ENCODE data around the gene NR3C2. TPM values are rescaled to one million over a fixed set of nuclear protein-coding genes. Genes with fewer than 3 reads are reported as not detected.
"Not testable (repeated sequence)": the region's sequence is repeated elsewhere in the genome, so short reads cannot be mapped to it uniquely, and the experiment has no call there.

Gene NR3C2
- total and polyA plus RNA-seq, 10 of the 15 experiments (the other 5 are each of a cell fraction or from before 2014, with no cell fraction given): 0.05 to 0.11 (median 0.08) TPM; not detected in 4

DNA sequence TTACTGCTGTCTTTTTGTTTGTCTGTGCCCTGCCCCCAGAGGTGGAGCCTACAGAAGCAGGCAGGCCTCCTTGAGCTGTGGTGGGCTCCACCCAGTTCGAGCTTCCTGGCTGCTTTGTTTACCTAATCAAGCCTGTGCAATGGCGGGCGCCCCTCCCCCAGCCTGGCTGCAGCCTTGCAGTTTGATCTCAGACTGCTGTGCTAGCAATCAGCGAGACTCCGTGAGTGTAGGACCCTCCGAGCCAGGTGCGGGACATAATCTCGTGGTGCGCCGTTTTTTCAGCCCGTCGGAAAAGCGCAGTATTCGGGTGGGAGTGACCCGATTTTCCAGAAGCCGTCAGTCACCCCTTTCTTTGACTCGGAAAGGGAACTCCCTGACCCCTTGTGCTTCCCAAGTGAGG, 118.9 kb downstream of the NR3C2 start:
- WGBS (ENCODE audit: insufficient coverage, insufficient replicate concordance, low lambda C conversion rate, missing lambda C conversion rate): 55% methylated on average over 16 of the region's 17 CpGs
- H3K79me2 ChIP-seq (ENCODE audit: control insufficient read depth, insufficient read depth, low read length); ATAC-seq; DNase-seq (ENCODE audit: low read depth, low spot score); H3K27me3 ChIP-seq (replicated peaks in 1 of 2; ENCODE audit: control insufficient read depth in 2 of 2, insufficient read depth in 2 of 2, low read length in 1 of 2); H3K9ac ChIP-seq (ENCODE audit: control insufficient read depth, insufficient read depth, low read length); H3K27ac ChIP-seq (ENCODE audit: control insufficient read depth, insufficient read depth); H4K20me1 ChIP-seq (ENCODE audit: control insufficient read depth, insufficient read depth); H3K4me2 ChIP-seq (ENCODE audit: control insufficient read depth, insufficient read depth); POLR2A ChIA-PET; RAD21 ChIA-PET (ENCODE audit: unreplicated experiment); H3K4me1 ChIP-seq (ENCODE audit: control insufficient read depth, insufficient read depth, low read length); in situ Hi-C loops (cut with MboI); H2AFZ ChIP-seq (ENCODE audit: control insufficient read depth, low read depth, low read length); BruUV-seq (replicated peaks); CTCF ChIA-PET; SMC1A ChIA-PET (ENCODE audit: uncharacterized antibody, unreplicated experiment); H3K36me3 ChIP-seq (ENCODE audit: control insufficient read depth in 2 of 2, insufficient read depth in 2 of 2, low read length in 1 of 2); H3K9me3 ChIP-seq (replicated peaks; ENCODE audit: control insufficient read depth, insufficient read depth, low read length); intact Hi-C loops (cut with micrococcal nuclease; ENCODE audit: unreplicated experiment); H3K4me3 ChIP-seq; FAIRE-seq: not testable (repeated sequence)

DNA sequence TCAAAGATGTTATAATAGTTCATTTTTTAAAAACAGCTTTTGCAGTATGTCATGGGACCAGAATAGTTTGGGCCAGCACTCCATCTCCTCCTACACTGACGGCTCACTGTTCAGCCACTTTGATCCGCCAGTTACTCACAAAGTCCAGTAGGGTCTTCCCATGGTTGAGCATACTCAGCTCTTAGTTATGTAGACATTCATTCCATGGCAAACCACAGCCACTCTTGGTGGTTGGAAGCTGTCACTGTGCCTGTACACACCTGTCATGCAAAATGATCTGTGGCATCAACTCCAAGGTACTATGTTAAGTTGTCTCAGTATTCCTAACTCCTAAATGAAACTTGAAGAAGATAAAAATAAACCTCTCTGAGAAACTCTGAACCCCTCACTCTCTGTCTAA, 127.2 kb downstream of the NR3C2 start:
- ChIA-PET POLR2A (no interaction called here), CTCF (no interaction called here), RAD21 (ENCODE audit: unreplicated experiment) (no interaction called here), SMC1A (ENCODE audit: uncharacterized antibody, unreplicated experiment) (no interaction called here)
- no peak overlapping the region for H3K9ac ChIP-seq (ENCODE audit: control insufficient read depth, insufficient read depth, low read length)
- intact Hi-C loops (cut with micrococcal nuclease; ENCODE audit: unreplicated experiment) (no loop called here), in situ Hi-C loops (cut with MboI) (no loop called here)
- H3K4me2 ChIP-seq (ENCODE audit: control insufficient read depth, insufficient read depth): no peak overlapping the region
- H3K36me3 ChIP-seq (ENCODE audit: control insufficient read depth in 2 of 2, insufficient read depth in 2 of 2, low read length in 1 of 2): no peaks in the 10 kb centered on the region
- H3K27ac ChIP-seq (ENCODE audit: control insufficient read depth, insufficient read depth): no peak overlapping the region
- no TSS peak for BruUV-seq (replicated peaks)
- no peaks in the 10 kb centered on the region for H3K27me3 ChIP-seq (replicated peaks in 1 of 2; ENCODE audit: control insufficient read depth in 2 of 2, insufficient read depth in 2 of 2, low read length in 1 of 2)
- ATAC-seq (no peak), FAIRE-seq (no peak), DNase-seq (ENCODE audit: low read depth, low spot score) (no peak)
- WGBS (ENCODE audit: insufficient coverage, insufficient replicate concordance, low lambda C conversion rate, missing lambda C conversion rate): 22% methylated on average over 2 of the region's 2 CpGs
- H3K9me3 ChIP-seq (replicated peaks; ENCODE audit: control insufficient read depth, insufficient read depth, low read length): no peaks in the 10 kb centered on the region
- H4K20me1 ChIP-seq (ENCODE audit: control insufficient read depth, insufficient read depth): no peaks in the 10 kb centered on the region
- H3K4me3 ChIP-seq: no peak overlapping the region
- H3K79me2 ChIP-seq (ENCODE audit: control insufficient read depth, insufficient read depth, low read length): no peaks in the 10 kb centered on the region
- H3K4me1 ChIP-seq (ENCODE audit: control insufficient read depth, insufficient read depth, low read length): no peaks in the 10 kb centered on the region
- no peak overlapping the region for H2AFZ ChIP-seq (ENCODE audit: control insufficient read depth, low read depth, low read length)
- no peak for TF ChIP-seq ZSCAN29 (IDR thresholded peaks at IDR 0.05)
- TF ChIP-seq, protein P1, sequence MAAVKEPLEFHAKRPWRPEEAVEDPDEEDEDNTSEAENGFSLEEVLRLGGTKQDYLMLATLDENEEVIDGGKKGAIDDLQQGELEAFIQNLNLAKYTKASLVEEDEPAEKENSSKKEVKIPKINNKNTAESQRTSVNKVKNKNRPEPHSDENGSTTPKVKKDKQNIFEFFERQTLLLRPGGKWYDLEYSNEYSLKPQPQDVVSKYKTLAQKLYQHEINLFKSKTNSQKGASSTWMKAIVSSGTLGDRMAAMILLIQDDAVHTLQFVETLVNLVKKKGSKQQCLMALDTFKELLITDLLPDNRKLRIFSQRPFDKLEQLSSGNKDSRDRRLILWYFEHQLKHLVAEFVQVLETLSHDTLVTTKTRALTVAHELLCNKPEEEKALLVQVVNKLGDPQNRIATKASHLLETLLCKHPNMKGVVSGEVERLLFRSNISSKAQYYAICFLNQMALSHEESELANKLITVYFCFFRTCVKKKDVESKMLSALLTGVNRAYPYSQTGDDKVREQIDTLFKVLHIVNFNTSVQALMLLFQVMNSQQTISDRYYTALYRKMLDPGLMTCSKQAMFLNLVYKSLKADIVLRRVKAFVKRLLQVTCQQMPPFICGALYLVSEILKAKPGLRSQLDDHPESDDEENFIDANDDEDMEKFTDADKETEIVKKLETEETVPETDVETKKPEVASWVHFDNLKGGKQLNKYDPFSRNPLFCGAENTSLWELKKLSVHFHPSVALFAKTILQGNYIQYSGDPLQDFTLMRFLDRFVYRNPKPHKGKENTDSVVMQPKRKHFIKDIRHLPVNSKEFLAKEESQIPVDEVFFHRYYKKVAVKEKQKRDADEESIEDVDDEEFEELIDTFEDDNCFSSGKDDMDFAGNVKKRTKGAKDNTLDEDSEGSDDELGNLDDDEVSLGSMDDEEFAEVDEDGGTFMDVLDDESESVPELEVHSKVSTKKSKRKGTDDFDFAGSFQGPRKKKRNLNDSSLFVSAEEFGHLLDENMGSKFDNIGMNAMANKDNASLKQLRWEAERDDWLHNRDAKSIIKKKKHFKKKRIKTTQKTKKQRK (IDR thresholded peaks at IDR 0.05; ENCODE audit: low read depth, low read length): no peak
- TF ChIP-seq RCOR1 (conservative IDR thresholded peaks at IDR 0.05; ENCODE audit: low read depth, low read length): no peak
- TF ChIP-seq SMAD5 (IDR thresholded peaks at IDR 0.05; ENCODE audit: low read depth): no peak
- no peak for TF ChIP-seq NRF1 (conservative IDR thresholded peaks at IDR 0.05; ENCODE audit: low read depth, low read length)
- no peak for TF ChIP-seq SP1 (IDR thresholded peaks at IDR 0.05; ENCODE audit: low read depth, low read length)
- no peak for TF ChIP-seq EP300 (IDR thresholded peaks at IDR 0.05; ENCODE audit: borderline replicate concordance in 1 of 2, control insufficient read depth in 1 of 2, low read depth in 2 of 2, low read length in 2 of 2)
- no peak for TF ChIP-seq PAX5 (IDR thresholded peaks at IDR 0.05; ENCODE audit: borderline replicate concordance, low read depth, low read length)
- TF ChIP-seq, protein P2, sequence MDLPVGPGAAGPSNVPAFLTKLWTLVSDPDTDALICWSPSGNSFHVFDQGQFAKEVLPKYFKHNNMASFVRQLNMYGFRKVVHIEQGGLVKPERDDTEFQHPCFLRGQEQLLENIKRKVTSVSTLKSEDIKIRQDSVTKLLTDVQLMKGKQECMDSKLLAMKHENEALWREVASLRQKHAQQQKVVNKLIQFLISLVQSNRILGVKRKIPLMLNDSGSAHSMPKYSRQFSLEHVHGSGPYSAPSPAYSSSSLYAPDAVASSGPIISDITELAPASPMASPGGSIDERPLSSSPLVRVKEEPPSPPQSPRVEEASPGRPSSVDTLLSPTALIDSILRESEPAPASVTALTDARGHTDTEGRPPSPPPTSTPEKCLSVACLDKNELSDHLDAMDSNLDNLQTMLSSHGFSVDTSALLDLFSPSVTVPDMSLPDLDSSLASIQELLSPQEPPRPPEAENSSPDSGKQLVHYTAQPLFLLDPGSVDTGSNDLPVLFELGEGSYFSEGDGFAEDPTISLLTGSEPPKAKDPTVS (IDR thresholded peaks at IDR 0.05; ENCODE audit: low read depth, low read length): no peak
